HG02938 (cell line): ENCODE measurements around the gene UBE2F.
A peak's percentile ranks its signal among the peaks of the same experiment; 100 is the strongest.

Experiments
- ATAC-seq: cut with Tn5 transposase; IDR thresholded peaks from one replicate; pipeline ENCODE4 v1.9.1; 2021; ENCODE audit warnings: mild to moderate bottlenecking, moderate library complexity; ENCODE audit not compliant: unreplicated experiment

The UBE2F gene

GRCh38 chr2:237966565-237967462 is at the start of gene UBE2F:
TSS of gene UBE2F (plus strand) at chr2:237967014. CDS start at chr2:237973108, 6,094 bp downstream.
- ATAC-seq = peak; percentile 95

GRCh38 chr2:237917696-237918374 is 49.0 kb upstream of the UBE2F start:
- ATAC-seq = no peak

GRCh38 chr2:237919593-237919992 is 47.2 kb upstream of the UBE2F start:
- ATAC-seq = no peak

GRCh38 chr2:237920673-237921072 is 46.1 kb upstream of the UBE2F start:
- no peak for ATAC-seq

GRCh38 chr2:237921967-237922492 is 44.8 kb upstream of the UBE2F start:
- no peak for ATAC-seq

- ATAC-seq = no peak
These were observed 44.0 kb upstream of the UBE2F start for GRCh38 chr2:237922641-237923361.

GRCh38 chr2:237923481-237924163 is 43.2 kb upstream of the UBE2F start:
- no peak for ATAC-seq

- no peak for ATAC-seq
These were observed 42.7 kb upstream of the UBE2F start for GRCh38 chr2:237924164-237924534.

GRCh38 chr2:237927135-237927534 is 39.7 kb upstream of the UBE2F start:
- ATAC-seq = no peak

- no peak for ATAC-seq
These were observed 38.8 kb upstream of the UBE2F start for GRCh38 chr2:237927986-237928385.

GRCh38 chr2:237929979-237930378 is 36.8 kb upstream of the UBE2F start:
- ATAC-seq = no peak

- no peak for ATAC-seq
These were observed 35.6 kb upstream of the UBE2F start for GRCh38 chr2:237931205-237931721.

GRCh38 chr2:237932731-237933131 is 34.1 kb upstream of the UBE2F start:
- no peak for ATAC-seq

- no peak for ATAC-seq
These were observed 32.6 kb upstream of the UBE2F start for GRCh38 chr2:237934186-237934585.

- no peak for ATAC-seq
These were observed 30.9 kb upstream of the UBE2F start for GRCh38 chr2:237935740-237936452.

- ATAC-seq = no peak
These were observed 27.6 kb upstream of the UBE2F start for GRCh38 chr2:237939251-237939650.

GRCh38 chr2:237940828-237941227 is 26.0 kb upstream of the UBE2F start:
- no peak for ATAC-seq

GRCh38 chr2:237941239-237941638 is 25.6 kb upstream of the UBE2F start:
- ATAC-seq = no peak

- no peak for ATAC-seq
These were observed 24.3 kb upstream of the UBE2F start for GRCh38 chr2:237942513-237942899.
